Smooth muscle cell of the brain vasculature (primary cell): ENCODE measurements around the gene DAAM1.

Experiments used
- DNase-seq: peaks from one replicate; pipeline ENCODE4 v3.0.0-alpha.2; 2012; ENCODE audit warnings: low read depth, low spot score

Gene DAAM1

GRCh38 chr14:59292028-59292427 is 103.6 kb downstream of the DAAM1 start:
- DNase-seq: no peak

DNA sequence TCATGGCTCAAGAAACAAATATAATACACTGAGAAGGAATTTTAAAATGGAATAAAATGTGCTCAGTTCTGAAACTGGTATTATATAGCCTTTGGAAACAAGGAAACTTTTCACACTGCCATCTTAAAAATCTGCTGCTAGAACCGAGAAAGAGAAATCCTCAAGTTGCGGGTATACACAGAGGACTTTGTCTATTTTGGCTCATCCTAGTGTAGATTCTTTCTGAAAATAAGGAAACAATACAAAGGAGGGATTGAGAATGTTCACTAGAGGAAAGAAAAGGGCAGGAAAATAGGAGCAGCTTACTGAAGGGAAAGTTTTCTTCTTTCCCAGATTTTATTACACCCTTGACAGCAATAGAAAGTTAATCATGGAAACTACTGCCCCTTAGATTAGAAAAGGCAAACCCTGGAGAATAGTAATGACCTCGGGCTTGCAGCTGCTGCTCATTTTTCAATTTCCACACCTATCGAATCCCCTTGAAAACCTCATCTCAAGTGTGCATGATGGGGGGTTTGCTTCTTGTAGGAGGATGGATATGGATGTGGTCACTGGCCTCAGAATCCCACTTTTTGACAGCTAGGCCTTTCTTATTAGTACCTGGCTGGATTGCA is 104.6 kb downstream of the DAAM1 start:
- DNase-seq: no peak

DNA sequence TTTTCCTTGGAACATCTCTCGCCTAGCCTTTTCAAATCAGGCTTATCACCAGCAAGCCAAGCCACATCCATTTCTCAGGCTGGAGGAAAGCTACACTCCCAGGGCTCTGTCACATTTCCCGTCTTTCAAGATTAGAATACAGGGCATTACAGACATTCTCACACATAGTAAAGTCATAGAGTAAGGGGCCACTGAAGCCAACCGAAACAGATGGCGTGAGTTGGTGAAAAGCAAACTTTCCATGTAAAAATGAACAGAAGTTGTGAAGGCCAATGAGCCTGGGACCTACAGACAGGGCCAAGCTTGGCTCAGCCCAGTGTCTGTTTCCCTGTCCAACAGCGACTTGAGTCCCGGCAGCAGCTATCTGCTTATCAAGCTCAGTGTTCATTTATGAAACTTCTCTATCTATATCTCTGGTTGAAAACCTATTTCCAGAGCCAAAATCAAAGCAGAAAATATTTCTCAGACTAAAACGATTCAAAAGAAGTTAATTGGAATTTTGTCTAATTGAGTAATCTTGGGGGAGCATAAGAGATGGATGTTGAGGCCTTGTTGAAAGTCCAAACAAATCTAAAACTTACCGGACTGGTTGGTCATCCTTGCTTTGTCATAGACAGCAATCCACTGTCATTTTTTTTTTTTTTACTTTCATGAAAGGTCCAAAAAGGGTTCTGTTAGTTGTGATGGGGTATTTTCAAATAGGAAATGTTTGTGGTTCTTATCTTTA is 105.6 kb downstream of the DAAM1 start:
- DNase-seq: no peak

GRCh38 chr14:59294662-59294992 is 106.2 kb downstream of the DAAM1 start:
- no peak for DNase-seq

- no peak for DNase-seq
These were observed 107.5 kb downstream of the DAAM1 start for GRCh38 chr14:59295951-59296350.

DNA sequence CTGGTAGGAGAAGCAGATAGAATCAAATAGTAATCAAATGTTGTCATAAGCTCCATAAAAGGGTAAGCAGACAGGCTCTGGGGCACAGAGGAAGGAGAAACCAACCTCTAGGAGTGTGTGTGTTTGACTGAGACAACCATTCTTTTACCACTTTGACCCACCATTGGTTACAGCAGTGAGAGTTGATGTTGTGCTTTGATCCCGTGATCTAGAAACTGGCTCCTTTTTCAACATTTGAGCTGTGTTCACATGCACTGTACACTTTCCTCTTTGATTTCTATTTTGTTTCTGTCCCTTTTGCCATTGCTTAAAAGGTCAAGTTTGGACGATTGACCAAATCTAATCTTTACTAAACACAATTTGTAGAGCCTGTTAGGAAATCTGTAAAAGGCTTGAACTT is 108.0 kb downstream of the DAAM1 start:
- DNase-seq: no peak

DNA sequence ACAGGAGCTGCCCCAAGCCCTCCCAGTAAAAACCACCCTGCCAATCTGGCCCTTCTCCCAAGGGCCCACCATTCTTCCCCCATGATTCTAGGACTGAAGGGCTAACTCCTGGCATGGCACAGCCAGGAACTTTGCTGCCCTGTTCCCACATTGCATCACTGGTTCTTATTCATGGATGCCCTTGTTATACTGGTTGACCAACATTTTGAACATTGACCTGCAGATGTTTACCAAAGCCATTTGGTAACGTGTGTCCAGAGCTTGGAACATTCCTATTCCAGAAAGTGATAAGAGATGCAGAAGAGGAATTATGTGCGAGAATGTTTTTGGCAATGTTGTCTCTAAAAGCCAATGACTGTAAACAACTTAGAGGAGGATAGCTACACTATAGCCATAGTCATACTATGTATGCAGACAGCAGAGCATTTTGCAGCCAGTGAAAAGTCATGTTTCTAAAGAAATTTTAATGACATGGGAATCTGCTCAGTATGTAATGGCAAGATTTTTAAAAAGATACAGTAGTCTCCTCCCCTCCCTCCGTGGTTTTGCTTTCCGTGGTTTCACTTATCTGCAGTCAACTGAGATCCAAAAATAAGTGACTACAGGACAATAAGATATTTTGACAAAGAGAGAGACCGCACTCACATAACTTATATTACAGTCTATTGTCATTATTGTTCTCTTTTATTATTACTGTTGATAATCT is 108.8 kb downstream of the DAAM1 start:
- DNase-seq: no peak

GRCh38 chr14:59299731-59300130 is 111.3 kb downstream of the DAAM1 start:
- no peak for DNase-seq

DNA sequence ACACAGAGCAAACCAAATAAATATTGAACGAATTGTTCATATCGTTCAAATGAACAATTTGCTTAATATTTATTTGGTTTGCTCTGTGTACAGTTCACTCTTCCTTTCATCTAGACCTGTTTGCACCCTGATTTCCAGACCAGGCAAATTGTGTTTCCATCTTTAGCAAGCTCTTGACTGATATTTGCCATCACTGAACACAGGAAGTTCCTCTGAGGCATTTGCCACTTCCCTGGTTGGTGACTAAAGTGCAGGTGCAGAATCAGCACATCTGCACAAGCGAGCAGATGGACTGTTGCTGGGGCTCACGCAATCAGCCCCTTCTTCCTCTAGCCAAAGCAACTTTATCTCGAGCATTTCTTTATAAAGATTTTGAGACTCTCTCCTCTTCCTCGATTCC is 112.9 kb downstream of the DAAM1 start:
- no peak for DNase-seq

DNA sequence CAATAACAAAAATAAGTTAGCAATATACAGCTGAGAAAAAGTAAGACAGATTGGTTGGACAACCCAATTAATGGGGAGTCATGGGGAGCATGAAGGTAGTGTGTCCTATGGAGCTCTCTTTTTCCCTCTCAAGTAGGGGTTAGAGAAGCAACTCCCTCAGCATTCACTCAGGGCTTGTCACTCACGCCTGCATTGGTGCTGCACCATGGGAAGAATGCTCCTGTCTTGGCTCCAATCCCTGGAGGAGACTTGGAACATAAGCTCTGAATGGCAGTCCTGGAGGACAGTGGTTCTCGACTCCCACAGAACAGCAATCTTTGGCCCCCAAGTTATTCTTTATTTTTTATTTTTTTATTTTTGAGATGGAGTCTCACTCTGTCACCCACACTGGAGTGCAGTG is 113.8 kb downstream of the DAAM1 start:
- no peak for DNase-seq

DNA sequence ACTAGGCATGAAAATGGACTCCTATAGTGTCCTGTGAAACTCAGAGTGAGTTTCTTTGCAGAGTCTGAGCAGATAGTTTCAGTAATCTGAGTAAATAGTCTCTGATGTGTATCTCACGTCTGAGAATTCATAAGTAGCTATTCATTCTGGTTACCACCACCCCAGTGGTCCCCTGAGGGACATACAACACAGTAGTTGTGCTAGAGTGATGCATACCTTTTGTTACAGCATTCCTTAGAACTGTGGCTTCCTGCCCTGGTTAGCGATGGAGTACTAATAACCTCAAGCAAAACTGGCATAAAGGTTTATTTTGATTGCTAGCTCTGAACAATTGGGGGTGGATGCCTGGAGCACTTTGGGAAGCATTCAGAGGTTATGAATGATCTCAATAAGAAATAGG is 114.7 kb downstream of the DAAM1 start:
- peak; percentile 62 for DNase-seq

- DNase-seq: peak; percentile 74
These were observed 116.8 kb downstream of the DAAM1 start for GRCh38 chr14:59305231-59305630.

DNA sequence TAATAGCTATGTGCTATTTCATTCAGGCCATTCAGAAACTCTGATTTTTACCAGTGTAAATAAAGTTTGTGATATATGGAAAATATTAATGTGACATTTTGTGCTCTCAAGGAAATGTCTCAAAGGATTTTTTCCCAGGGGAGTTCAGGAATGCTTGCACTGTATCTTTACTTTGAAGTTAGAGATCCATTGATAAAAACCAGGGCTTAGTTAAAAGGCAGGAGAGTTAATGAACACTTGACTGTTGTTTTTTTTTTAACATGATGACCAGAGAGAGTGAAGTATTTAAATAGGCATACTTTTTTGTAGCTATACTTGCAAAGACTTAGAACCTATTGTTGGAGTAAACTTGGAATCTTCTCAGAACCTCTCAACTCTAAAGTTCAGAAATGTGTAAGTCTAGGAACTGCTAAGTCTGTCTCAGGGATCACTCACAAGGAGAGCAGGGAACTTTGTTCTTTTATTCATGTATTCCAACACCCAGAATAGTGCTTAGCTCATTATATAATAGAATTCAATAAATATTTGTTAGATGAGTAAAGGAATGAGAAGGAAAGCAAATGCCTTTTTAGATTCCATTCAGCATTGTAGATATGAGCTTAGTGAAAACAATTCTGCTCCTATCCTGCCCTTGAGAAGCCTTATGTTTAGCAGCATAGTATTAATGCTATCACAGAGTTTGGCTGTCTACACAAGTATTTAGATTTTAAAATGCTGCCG is 117.5 kb downstream of the DAAM1 start:
- no peak for DNase-seq

DNA sequence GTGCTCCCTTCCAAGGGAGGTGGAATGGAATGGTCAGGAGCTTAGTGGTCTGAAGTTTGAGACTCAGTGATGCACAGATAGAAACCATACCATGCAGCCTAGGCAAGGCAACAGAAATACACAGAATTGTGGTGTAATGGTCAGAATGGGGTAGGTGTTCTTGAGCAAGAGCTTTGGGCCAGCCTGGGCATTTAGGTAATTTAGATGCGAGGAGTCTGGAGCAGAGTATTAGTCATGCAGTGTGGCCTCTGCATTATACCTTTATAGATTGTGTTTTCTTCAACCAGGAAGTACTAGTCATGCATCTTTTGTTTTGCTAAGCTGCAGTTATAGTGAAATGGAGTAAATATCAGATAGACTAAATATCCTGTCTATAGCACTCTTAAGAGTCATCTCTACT is 118.3 kb downstream of the DAAM1 start:
- DNase-seq: no peak

DNA sequence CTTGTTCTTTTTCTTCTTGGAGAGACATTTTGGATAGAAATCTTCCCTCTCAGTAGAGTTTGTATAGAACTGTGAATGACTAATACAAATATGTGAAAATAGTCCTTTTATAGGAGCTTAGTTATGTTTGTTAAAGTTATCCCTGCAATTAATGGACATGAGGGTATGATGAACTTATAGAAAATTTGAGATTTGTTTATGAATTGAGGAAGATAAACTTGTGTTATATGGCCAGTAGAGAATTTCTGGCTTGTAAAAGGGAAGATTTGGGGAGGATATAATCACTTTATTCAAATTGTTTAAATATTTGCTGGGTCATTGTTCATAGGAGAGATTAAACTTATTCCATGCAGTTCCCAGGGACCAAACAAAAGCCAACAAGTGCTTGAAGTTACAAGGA is 119.6 kb downstream of the DAAM1 start:
- DNase-seq: no peak

- no peak for DNase-seq
These were observed 120.2 kb downstream of the DAAM1 start for GRCh38 chr14:59308673-59309072.

- DNase-seq: no peak
These were observed 120.9 kb downstream of the DAAM1 start for GRCh38 chr14:59309291-59309900.

GRCh38 chr14:59310633-59311032 is 122.2 kb downstream of the DAAM1 start:
- no peak for DNase-seq

GRCh38 chr14:59311723-59312122 is 123.3 kb downstream of the DAAM1 start:
- DNase-seq: no peak

- DNase-seq: no peak
These were observed 124.7 kb downstream of the DAAM1 start for GRCh38 chr14:59313144-59313651.

- DNase-seq: no peak
These were observed 125.5 kb downstream of the DAAM1 start for GRCh38 chr14:59313658-59314608.
